OCI-LY3 (cell line): ENCODE data around the gene MUC4.

ENCODE experiments used
- CTCF ChIP-seq: fragments of 200-600, 300-600 bp; sonication (generic); IDR thresholded peaks from 2 replicates; pipeline ENCODE4 v1.5.1; 2014; ENCODE audit warnings: antibody characterized with exemption, low read length, low read depth
- EZH2phosphoT487 ChIP-seq: fragments of 200-600 bp; shearing (Covaris generic); IDR thresholded peaks from 2 replicates; pipeline ENCODE4 v1.6.1; 2018; ENCODE audit warnings: antibody characterized with exemption, mixed run types, low read depth

- TF ChIP-seq CTCF (no peak), EZH2phosphoT487 (no peak)
These were observed 42.3 kb upstream of the MUC4 start for GRCh38 chr3:195853996-195854395.
